HepG2 (cell line): ENCODE measurements around the gene OVCA2. TPM values are rescaled to one million over a fixed set of nuclear protein-coding genes. Genes with fewer than 3 reads are reported as not detected.

Experiments used
- ETS1 ChIP-seq: sonication (generic); formaldehyde crosslinking; IDR thresholded peaks from 2 replicates; pipeline ENCODE4 v1.4.0; 2020; ENCODE audit warnings: missing genetic modification reagents
- ETV6 ChIP-seq: sonication (generic); formaldehyde crosslinking; conservative IDR thresholded peaks from 2 replicates; pipeline ENCODE4 v1.4.0; 2020; ENCODE audit warnings: missing genetic modification reagents
- FOXK1 ChIP-seq: sonication (generic); formaldehyde crosslinking; IDR thresholded peaks from 2 replicates; pipeline ENCODE4 v1.4.0; 2020; ENCODE audit warnings: low read depth, missing genetic modification reagents, borderline replicate concordance
- NFYC ChIP-seq: IDR thresholded peaks from 2 replicates; pipeline ENCODE4 v1.6.1; 2016; ENCODE audit warnings: missing genetic modification reagents, missing compliant biosample characterization
- PCBP2 ChIP-seq: fragments of 200-400 bp; formaldehyde crosslinking; optimal IDR thresholded peaks from 2 replicates; pipeline ENCODE3; 2018; ENCODE audit warnings: low read length, low read depth; ENCODE audit not compliant: poor library complexity, severe bottlenecking
- RAD21 ChIP-seq: fragments of 450-650 bp; formaldehyde crosslinking; IDR thresholded peaks from 2 replicates; pipeline ENCODE4 v1.5.0; 2020; ENCODE audit warnings: mild to moderate bottlenecking
- REST ChIP-seq, 2 experiments: IDR thresholded peaks; 2 replicates each; pipeline ENCODE4 v1.6.1; 2011 to 2012; ENCODE audit warnings: low read length in 2 of 2, borderline replicate concordance in 1 of 2, low read depth in 1 of 2, mild to moderate bottlenecking in 1 of 2, moderate library complexity in 1 of 2
- SKIL ChIP-seq: sonication (generic); formaldehyde crosslinking; IDR thresholded peaks from 2 replicates; pipeline ENCODE4 v1.8.0; 2022; ENCODE audit warnings: missing genetic modification reagents, mild to moderate bottlenecking, moderate library complexity, borderline replicate concordance
- STAG1 ChIP-seq: sonication (generic); formaldehyde crosslinking; IDR thresholded peaks from 2 replicates; pipeline ENCODE4 v1.4.0; 2020; ENCODE audit warnings: missing genetic modification reagents
- XBP1 ChIP-seq: sonication (generic); formaldehyde crosslinking; IDR thresholded peaks from 2 replicates; pipeline ENCODE4 v1.5.0; 2020; ENCODE audit warnings: missing genetic modification reagents
- XRCC5 ChIP-seq: fragments of 200-400 bp; formaldehyde crosslinking; optimal IDR thresholded peaks from 2 replicates; pipeline ENCODE3; 2017; ENCODE audit warnings: mild to moderate bottlenecking, low read length
- ZBTB38 ChIP-seq: sonication (generic); formaldehyde crosslinking; IDR thresholded peaks from 2 replicates; pipeline ENCODE4 v1.5.1; 2020; ENCODE audit warnings: mild to moderate bottlenecking, missing genetic modification reagents
- ZNF264 ChIP-seq: sonication (generic); formaldehyde crosslinking; IDR thresholded peaks from 2 replicates; pipeline ENCODE4 v1.4.0; 2020; ENCODE audit warnings: missing genetic modification reagents
- ZNF543 ChIP-seq: sonication (generic); formaldehyde crosslinking; IDR thresholded peaks from 2 replicates; pipeline ENCODE4 v1.4.0; 2020; ENCODE audit warnings: mild to moderate bottlenecking, missing genetic modification reagents
- ZNF784 ChIP-seq: sonication (generic); formaldehyde crosslinking; IDR thresholded peaks from 2 replicates; pipeline ENCODE4 v1.5.1; 2020; ENCODE audit warnings: missing genetic modification reagents, mild to moderate bottlenecking, borderline replicate concordance
- polyA plus RNA-seq, 8 experiments: library from polyadenylated mRNA; depleted of rRNA in 3 of 8; stranded (reverse) in 7 of 8; unstranded in 1 of 8; fragments of >200 nt; fragmentation: Illumina TruSeq in 4 of 8; extraction: Trizol in 4 of 8; gene quantifications; 2 replicates each; pipeline versions ENCODE4 v1.2.1 to v1.2.3, GENCODE V29; 2011 to 2016; ENCODE audit warnings: low read depth in 4 of 8, missing spikeins in 1 of 8, mixed read lengths in 1 of 8; ENCODE audit not compliant: insufficient read depth in 1 of 8
- total RNA-seq, 5 experiments: library from RNA; depleted of rRNA; stranded (reverse); fragments of >200 nt; fragmentation: Illumina TruSeq; extraction: Trizol; gene quantifications; 2 replicates each; pipeline ENCODE4 v1.2.3, GENCODE V29; 2016; ENCODE audit warnings: low read depth in 1 of 5

Gene OVCA2
- total and polyA plus RNA-seq, 2 of the 13 experiments (the other 11 are each of a cell fraction or from before 2014, with no cell fraction given) = 23.7 to 28.2 TPM

GRCh38 chr17:2030779-2031163, 11.1 kb upstream of the OVCA2 start (continued):
- no peak for TF ChIP-seq ZNF784
- no peak for TF ChIP-seq ZBTB38
- TF ChIP-seq ZNF264 (CRISPR knock-in tag) = no peak
- no peak for TF ChIP-seq XBP1 (CRISPR knock-in tag)
- peak; percentile 26; the same call in 1 of the 2 replicates for TF ChIP-seq FOXK1 (CRISPR knock-in tag)
- peak; percentile 85 for TF ChIP-seq STAG1 (CRISPR knock-in tag)
- 0 out of 2 replicates have a peak, but pooled peaks have one; percentile 3 for TF ChIP-seq ETV6 (CRISPR knock-in tag)
- peak; percentile 30; the same call in 1 of the 2 replicates for TF ChIP-seq NFYC (CRISPR knock-in tag)
- TF ChIP-seq PCBP2 = no peak
- no peak for TF ChIP-seq ZNF543
- TF ChIP-seq SKIL (CRISPR knock-in tag) = no peak
- no peak for TF ChIP-seq ETS1 (CRISPR knock-in tag)
- TF ChIP-seq XRCC5 = peak; percentile 51
- peak; percentile 71 for TF ChIP-seq RAD21 (CRISPR knock-in tag)
- TF ChIP-seq REST (IDR thresholded peaks at IDR 0.05; ENCODE audit: borderline replicate concordance in 1 of 2, low read depth in 1 of 2, low read length in 2 of 2) = no peak
